ENCODE measurements around the gene NFRKB.

DNA sequence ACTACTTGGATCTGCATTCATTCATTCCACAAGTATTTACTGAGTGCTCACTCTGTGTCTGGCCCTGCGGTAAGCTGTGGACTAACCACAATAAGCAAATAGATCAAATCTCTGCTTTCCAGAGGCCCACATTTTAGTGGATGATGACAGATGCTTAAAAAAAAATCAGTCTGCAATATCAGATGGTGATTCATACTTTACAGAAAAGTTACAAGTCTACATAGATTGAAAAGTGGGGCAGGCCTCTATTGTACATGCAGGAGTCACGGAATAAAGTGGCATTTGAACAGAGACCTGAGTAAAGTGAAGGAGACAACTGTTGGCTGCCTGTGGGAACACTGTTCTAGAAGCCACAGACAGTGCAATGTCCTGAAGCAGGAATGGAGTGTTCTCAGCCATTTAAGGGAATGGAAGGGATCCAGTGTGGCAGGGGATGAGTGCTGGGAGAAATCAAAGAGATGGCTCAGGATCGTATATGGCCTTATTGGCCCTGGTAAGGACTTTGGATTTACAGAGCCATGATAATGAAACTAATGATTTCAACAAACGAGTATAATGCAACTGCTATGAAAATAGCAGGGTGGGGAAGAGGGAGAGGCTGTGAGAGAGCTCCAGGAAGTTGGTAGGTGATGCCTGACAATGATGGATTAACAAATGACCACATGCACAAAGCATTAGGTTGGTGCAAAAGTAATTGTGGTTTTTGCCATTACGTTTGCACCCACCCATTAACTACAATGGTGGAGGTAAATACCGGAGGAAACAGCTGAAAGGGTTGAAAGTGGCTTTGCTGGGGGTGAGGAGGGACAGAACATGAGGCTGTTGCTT is 48.7 kb downstream of the NFRKB start:
- TF ChIP-seq EP300 (IDR thresholded peaks at IDR 0.05) (no peak), POLR2A (IDR thresholded peaks at IDR 0.05) (no peak)

All from tibial nerve (tissue), 3 donors.